Measurements from ENCODE around the gene THBS1.

THBS1 gene

GRCh38 chr15:39641191-39641889, 60.5 kb downstream of the THBS1 start:
- DNase-seq, result no peak

GRCh38 chr15:39642011-39642640, 61.2 kb downstream of the THBS1 start:
- no peak for DNase-seq

- no peak for DNase-seq
These were observed 62.8 kb downstream of the THBS1 start for GRCh38 chr15:39643727-39644126.

GRCh38 chr15:39644136-39644535, 63.3 kb downstream of the THBS1 start:
- no peak for DNase-seq

GRCh38 chr15:39645138-39645975, 64.5 kb downstream of the THBS1 start:
- no peak for DNase-seq

GRCh38 chr15:39645976-39646257, 65.0 kb downstream of the THBS1 start:
- DNase-seq, result no peak

GRCh38 chr15:39646425-39646824, 65.5 kb downstream of the THBS1 start:
- DNase-seq, result no peak

All from MV-4-11 (cell line).